Activated CD4-positive, alpha-beta T cell treated with anti-CD3 and anti-CD28 coated beads, Interleukin-2, Interleukin-4, amounts not matched to agents 100 ng/mL and 50 ng/mL, durations not matched to agents 16 hours and 8 hours (primary cell): ENCODE results near the gene GARS1.

Experiments used
- DNase-seq: peaks from one replicate; pipeline ENCODE4 v3.0.0-alpha.2; 2020; ENCODE audit warnings: low spot score

Gene GARS1

DNA sequence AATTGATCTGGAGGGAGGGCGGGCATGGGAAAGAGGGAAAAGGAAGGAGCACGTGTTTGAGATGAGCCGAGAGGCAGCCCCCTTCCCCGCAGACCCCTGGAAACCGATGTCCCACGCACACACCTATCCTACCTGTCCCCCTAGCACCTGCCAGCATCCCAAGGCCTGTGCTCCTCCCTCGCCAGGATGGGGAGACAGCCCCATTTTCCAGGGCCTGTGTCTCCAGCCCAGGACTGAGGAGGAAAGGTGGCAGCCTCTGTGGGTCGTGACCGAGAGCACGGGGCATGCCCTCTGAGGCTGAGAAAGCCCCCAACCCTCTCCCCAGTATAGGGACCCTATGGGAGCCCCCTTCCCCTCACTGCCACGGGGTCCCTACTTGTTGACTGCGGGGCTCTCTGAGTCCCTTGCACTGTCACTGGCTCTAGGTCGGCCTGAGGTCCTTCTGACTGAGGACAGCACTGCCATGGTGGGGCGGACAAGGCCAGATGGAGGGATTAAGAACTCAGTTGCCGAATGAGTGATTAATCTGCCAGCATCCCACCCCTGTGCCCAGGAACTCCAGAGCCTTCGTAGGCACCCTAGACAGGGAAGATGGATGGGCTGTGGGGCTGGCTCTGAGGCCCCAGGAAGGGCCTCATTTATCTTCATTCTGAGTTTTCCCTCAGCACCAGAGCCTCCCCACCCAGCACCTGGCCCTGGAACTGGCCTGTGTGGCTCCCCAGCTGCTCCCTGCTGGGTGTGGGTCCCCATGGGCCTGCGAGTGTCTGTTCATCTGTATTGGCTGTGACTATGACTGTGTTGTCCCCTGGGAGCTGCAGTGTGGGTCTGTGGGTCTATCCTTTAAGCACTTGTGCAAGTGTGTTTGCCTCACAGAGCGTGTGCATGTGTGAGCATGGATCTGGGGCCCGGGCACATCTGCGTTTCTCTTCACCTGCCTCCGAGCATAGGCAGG is 61.6 kb downstream of the GARS1 start:
- no peak for DNase-seq

DNA sequence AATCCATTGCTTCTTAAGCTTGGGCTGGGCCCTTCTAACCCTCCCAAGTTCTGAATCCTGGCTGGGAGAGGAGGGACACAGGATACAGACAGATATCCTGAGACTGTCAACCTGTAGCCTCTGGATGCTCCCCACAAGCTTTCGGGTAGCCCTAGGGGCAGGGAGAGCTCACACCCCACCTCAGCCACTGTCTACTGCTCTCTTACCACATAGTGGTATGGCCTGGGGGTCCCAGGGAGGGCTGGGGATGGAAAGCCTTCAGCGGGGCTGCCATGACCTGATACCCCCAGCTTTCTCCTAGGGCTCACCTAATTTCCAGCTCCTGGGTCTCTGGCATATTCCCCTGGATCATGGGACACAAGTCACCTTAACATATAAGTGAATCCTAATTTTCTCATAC is 62.5 kb downstream of the GARS1 start:
- DNase-seq, result no peak

DNA sequence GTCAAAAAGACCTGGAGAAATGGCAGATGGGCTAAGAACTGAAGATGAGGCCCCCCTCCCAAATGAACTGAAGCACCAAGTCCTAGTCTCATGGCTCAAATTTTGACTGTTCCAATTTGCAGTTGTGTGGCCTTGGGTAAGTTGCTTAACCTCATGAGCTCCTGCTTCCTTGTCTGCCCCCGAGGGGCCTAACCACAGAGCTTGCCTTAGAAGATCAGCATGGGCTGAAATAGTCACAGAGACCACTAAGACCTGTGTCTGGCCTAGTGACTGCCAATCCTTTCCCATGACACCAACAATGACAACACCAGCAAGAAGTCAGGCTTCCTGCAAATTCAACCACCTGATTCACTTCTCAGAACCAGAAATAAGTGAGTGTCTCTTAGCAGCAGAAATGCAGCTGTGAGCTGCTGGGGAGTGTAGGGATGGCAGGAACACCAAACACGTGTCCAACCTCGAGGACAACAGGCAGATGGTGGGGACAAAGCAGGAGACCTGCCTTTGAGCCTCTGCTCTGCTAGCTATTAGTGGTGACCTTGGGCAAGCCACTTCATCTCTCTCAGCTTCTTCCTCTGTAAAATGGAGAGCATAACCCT is 63.9 kb downstream of the GARS1 start:
- DNase-seq, result no peak

- DNase-seq, result no peak
Observed at GRCh38 chr7:30659312-30659711, 64.6 kb downstream of the GARS1 start.

DNA sequence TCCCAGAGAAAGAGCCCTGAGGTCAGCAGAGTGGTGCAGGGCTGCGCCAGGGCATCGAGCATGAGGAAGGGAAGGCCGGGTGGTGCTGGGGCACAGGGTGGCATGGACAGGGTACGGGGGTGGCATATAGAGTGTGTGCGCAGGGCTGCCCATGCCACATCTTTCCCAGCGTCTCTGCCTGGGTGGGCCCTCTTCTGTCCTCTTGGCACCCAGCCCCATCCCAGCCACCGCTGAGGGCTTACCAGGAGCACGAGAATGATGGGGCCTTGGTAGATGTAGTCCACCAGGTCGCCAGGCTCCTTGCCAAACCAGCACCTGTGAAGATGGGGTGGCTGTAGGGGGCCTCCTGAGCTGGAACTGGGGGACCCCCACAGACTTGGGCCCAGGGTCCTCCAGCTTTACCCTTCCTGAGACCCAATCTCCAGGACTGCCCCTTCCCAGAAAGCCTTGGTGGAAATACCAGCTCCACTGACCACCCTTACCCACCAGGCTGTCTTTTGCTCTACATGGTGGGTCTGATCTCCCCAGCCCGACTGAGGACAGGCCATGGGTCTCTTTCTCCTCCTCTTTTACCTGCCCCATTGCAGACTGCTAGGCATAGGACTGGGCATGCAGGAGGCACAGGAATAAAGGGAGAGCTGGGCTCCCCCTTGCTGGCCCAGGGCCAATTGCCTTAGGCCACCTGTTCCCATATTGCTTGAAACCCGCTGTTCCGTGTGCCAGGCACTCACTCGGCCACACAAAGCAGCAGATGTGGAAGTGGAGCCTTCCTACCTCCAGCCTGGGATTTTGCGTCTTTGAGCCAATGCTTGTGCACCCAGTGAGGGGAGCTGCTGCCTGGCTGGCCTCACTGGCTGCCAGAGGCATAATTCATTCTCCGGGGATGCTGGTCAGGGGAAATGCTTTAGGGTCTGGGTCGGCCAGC is 65.9 kb downstream of the GARS1 start:
- no peak for DNase-seq

GRCh38 chr7:30661926-30662325 is 67.2 kb downstream of the GARS1 start:
- DNase-seq, result no peak

GRCh38 chr7:30662431-30662939 is 67.8 kb downstream of the GARS1 start:
- DNase-seq, result no peak

GRCh38 chr7:30663414-30663813 is 68.7 kb downstream of the GARS1 start:
- no peak for DNase-seq

DNA sequence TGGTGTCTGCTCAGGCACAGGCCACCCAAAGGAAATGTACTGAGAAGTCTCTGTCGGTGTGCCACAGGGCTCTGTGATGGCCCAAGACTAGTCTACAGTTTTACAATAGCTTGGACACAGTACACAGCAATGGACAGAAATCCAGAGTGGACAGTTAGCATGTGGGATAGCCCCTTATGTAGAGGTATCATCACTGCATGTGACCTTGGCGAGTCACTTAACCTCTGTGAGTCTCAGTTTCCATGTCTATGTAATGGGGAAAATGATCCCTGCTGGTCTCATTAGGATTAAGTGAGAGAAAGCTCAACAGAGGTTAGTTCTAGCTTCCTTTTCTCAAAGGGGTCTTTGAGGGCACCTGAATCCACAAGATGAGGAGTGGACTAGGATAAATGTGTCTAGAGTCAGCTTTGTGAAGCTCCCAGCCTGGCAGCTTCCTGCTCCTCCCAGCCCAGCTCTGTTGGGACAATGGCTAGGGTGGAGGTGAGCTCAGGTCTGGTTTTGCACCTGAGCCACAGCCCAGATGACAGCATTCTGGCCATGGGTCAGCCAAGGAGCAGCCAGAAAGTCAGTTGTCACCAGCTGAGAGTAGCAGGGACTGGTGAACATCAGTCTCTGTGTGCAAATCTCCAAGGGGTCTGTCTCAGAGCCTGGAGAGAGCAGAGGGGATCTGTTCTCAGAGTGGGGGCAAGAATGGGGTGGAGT is 69.7 kb downstream of the GARS1 start:
- DNase-seq, result no peak

- DNase-seq, result no peak
Observed at GRCh38 chr7:30665043-30665442, 70.4 kb downstream of the GARS1 start.

- DNase-seq, result no peak
Observed at GRCh38 chr7:30665449-30665848, 70.8 kb downstream of the GARS1 start.

GRCh38 chr7:30667172-30667571 is 72.5 kb downstream of the GARS1 start:
- no peak for DNase-seq

- no peak for DNase-seq
Observed at GRCh38 chr7:30668102-30668501, 73.4 kb downstream of the GARS1 start.

- no peak for DNase-seq
Observed at GRCh38 chr7:30671793-30672465, 77.3 kb downstream of the GARS1 start.

DNA sequence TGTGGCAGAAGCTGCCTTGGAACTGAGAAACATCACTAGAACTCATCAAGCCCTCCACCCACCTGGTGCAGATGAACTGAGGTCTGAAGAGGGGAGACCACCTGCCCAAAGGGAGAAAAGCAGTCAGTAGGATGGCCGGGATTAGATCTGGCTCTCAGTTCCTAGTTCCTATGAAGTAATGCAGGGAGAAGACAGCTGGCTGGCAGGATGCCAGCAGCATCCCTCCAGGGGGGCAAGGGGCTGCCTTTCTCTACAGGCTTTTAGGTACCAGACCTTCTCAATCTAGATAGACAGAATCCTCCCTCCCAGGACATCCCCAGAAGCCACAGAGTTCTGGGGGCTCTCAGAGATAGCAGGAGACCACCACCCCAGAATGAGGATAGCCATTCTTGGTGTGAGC is 79.7 kb downstream of the GARS1 start:
- no peak for DNase-seq

DNA sequence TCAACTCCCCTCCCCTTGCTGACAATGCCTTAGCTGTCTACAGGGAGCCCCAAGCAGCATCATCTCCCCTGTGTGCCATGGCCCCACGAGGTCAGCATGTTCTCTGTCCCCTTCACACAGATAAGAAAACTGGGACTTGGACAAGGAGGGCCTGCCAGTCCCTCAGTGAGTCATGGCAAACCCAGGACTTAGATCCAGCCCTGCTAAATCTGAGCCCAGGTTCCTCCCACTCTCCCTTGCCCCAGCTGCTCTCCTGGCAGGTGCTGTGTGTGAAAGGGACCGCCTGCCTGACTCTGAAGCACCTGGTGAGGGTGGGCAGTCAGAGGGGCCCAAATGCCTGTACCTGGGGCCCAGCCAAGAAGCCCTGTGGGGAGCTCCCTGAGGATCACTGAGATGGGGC is 80.2 kb downstream of the GARS1 start:
- no peak for DNase-seq

DNA sequence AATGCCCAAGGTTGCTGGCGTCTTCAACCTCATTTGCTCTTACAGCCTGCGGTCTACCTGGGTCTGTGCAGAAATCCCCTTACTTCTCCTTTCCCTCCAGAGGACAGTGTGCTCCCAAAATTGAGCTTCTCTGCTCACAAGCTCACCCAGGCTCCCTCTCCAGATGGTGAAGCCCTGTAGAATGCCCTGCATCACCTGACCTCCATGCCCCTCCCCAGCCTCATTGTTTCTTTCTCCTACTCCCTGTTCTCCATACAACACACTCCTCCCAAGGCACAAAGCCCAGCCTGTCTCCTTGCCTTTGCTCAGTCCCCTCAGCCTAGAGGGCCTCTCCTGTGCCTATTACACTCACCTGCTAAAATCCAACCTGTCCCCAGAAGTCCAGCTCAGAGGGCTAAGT is 84.1 kb downstream of the GARS1 start:
- no peak for DNase-seq

- DNase-seq, result no peak
Observed at GRCh38 chr7:30679664-30680063, 85.0 kb downstream of the GARS1 start.

DNA sequence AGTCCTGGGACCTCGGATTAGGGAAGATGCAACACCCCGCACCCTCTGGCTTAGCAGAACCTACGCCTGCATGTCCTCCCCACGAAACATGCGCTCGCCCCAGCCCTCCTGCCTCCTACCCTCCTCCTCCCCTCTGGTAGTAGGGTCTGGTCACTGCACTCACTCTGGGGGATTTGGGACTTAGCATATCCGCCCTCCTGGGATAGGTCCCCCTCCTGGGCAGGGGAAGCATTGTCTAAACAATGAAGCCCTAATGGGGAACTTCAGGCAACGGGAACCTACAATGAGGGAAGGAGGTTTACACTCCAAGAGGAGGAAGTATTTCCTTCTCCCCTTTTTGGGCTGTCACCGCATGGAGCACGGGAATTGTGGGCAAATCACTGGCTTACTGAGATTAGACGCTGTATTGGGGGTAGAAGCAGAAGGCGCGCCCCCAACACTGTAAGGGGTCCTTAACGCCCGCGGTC is 86.7 kb downstream of the GARS1 start:
- no peak for DNase-seq

DNA sequence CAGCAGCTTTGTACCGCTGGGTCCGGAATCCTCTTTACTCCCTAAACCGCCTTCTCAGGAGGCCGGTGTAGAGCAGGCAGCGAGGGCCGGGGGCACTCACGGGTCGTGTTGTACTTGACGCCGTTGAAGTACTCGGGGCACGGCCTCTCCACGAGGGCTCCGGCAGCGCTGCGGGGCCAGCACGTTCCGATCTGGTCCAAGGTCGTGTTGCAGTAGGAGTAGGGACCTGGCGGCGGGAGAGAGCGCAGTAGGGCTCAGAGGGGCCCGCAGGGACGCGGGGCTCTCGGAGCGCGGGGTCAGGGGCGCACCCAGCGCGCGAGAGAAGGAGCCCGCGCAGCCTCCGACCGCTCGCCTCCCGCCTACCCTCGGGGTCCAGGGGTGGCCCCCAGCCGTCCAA is 87.1 kb downstream of the GARS1 start:
- no peak for DNase-seq
